Measurements from ENCODE around the gene CCSER2.

DNA sequence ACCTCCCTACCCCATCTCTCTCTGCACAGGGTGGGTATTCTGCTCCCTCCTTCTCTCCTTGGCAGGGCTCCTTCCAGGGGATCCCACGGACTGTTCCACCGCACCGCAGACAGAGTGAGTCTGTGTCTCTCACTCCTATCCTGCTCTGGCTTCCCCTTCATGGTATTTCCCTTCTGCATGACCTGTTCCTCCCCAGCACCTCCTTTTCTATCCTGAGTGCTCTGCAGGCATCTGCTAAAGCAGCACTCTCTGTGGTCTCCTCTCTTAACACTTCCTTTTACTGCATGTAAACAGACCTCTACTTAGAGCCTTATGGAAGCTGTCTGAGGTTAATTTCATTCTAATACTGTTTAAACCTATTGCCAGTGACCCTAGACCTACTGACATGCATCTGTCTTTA, 171.5 kb downstream of the CCSER2 start:
- TF ChIP-seq, protein P1, sequence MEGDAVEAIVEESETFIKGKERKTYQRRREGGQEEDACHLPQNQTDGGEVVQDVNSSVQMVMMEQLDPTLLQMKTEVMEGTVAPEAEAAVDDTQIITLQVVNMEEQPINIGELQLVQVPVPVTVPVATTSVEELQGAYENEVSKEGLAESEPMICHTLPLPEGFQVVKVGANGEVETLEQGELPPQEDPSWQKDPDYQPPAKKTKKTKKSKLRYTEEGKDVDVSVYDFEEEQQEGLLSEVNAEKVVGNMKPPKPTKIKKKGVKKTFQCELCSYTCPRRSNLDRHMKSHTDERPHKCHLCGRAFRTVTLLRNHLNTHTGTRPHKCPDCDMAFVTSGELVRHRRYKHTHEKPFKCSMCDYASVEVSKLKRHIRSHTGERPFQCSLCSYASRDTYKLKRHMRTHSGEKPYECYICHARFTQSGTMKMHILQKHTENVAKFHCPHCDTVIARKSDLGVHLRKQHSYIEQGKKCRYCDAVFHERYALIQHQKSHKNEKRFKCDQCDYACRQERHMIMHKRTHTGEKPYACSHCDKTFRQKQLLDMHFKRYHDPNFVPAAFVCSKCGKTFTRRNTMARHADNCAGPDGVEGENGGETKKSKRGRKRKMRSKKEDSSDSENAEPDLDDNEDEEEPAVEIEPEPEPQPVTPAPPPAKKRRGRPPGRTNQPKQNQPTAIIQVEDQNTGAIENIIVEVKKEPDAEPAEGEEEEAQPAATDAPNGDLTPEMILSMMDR (IDR thresholded peaks at IDR 0.05) = no peak
- TF ChIP-seq POLR2A (IDR thresholded peaks at IDR 0.05) = no peak

All from adrenal gland (tissue), 5 donors.